Measurements from ENCODE around the gene ZKSCAN2. TPM values are rescaled to one million over a fixed set of nuclear protein-coding genes. Genes with fewer than 3 reads are reported as not detected.

Gene ZKSCAN2
- total and polyA plus RNA-seq, 2 of the 8 experiments (the other 6 are each of a cell fraction or from before 2014, with no cell fraction given) = 2.2 to 11.6 TPM

GRCh38 chr16:25257956-25258860 is 563 bp upstream of the ZKSCAN2 start (continued):
- peak; percentile 14; the same call in 1 of the 2 replicates for TF ChIP-seq SUZ12 (IDR thresholded peaks at IDR 0.05; ENCODE audit: low read length)
- TF ChIP-seq SP1 (IDR thresholded peaks at IDR 0.05; ENCODE audit: low read depth, low read length) = no peak
- TF ChIP-seq RXRA (IDR thresholded peaks at IDR 0.05; ENCODE audit: insufficient read depth, low read depth, low read length) = no peak
- TF ChIP-seq GABPA (IDR thresholded peaks at IDR 0.05; ENCODE audit: borderline replicate concordance, insufficient read depth, low read length) = no peak; the same call in 1 of the 2 replicates
- TF ChIP-seq BACH1 (IDR thresholded peaks at IDR 0.05; ENCODE audit: low read length) = peak; percentile 71; the same call in 1 of the 2 replicates
- no peak for TF ChIP-seq FOSL1 (IDR thresholded peaks at IDR 0.05; ENCODE audit: insufficient read depth, low read depth, low read length)
- no peak for TF ChIP-seq CBX8 (IDR thresholded peaks at IDR 0.05; ENCODE audit: borderline replicate concordance, low read depth, low read length)
- peak; percentile 57; the same call in 1 of the 2 replicates for TF ChIP-seq EGR1 (IDR thresholded peaks at IDR 0.05; ENCODE audit: borderline replicate concordance, low read depth, low read length)
- TF ChIP-seq MAX (IDR thresholded peaks at IDR 0.05) = peak; percentile 74
- TF ChIP-seq GTF2F1 (IDR thresholded peaks at IDR 0.05; ENCODE audit: borderline replicate concordance, low read depth, low read length) = no peak
- TF ChIP-seq SIN3A (conservative IDR thresholded peaks at IDR 0.05 in 1 of 2, IDR thresholded peaks at IDR 0.05 in 1 of 2; ENCODE audit: low read depth in 1 of 2, low read length in 2 of 2) = peak in 1 of 2 experiments; percentile 17; a peak in 1 of 4 replicates

Data from H1 (cell line).